GM10266 (cell line): Measurements from ENCODE around the gene CYB561D1.
"Not testable (repeated sequence)": the region's sequence is repeated elsewhere in the genome, so short reads cannot be mapped to it uniquely, and the experiment has no call there.

ENCODE experiments used
- DNase-seq: peaks from one replicate; pipeline ENCODE4 v3.0.0; 2012; ENCODE audit errors: extremely low spot score
- CTCF ChIP-seq: IDR thresholded peaks from 2 replicates; pipeline ENCODE4 v1.5.1; 2012; ENCODE audit warnings: mild to moderate bottlenecking, low read depth; ENCODE audit not compliant: control insufficient read depth, insufficient read depth; ENCODE audit errors: missing control alignments

CYB561D1 gene

GRCh38 chr1:109466452-109467300 lies 27.2 kb upstream of the CYB561D1 start, which contains the start of gene SYPL2:
TSS of gene SYPL2 (plus strand) at chr1:109466546. CDS start at chr1:109466844, 298 bp downstream.
- TF ChIP-seq CTCF = no peak
- peak; percentile 41 for DNase-seq

GRCh38 chr1:109467301-109467777 lies 26.6 kb upstream of the CYB561D1 start:
- DNase-seq = no peak
- TF ChIP-seq CTCF = no peak

GRCh38 chr1:109468061-109468460 lies 25.8 kb upstream of the CYB561D1 start:
- no peak for TF ChIP-seq CTCF
- no peak for DNase-seq

- no peak for TF ChIP-seq CTCF
- no peak for DNase-seq
Observed at GRCh38 chr1:109468903-109469302, 25.0 kb upstream of the CYB561D1 start.

- TF ChIP-seq CTCF = no peak
- no peak for DNase-seq
Observed at GRCh38 chr1:109470245-109470644, 23.6 kb upstream of the CYB561D1 start.

GRCh38 chr1:109472779-109473178 lies 21.1 kb upstream of the CYB561D1 start:
- TF ChIP-seq CTCF = no peak
- DNase-seq = no peak

GRCh38 chr1:109473284-109474057 lies 20.4 kb upstream of the CYB561D1 start:
- DNase-seq = not testable (repeated sequence)
